ENCODE data around the gene IL1RL2. TPM values are rescaled to one million over a fixed set of nuclear protein-coding genes. Genes with fewer than 3 reads are reported as not detected.

Gene IL1RL2
- total RNA-seq, 1 experiment from 2014 or later = not detected

DNA sequence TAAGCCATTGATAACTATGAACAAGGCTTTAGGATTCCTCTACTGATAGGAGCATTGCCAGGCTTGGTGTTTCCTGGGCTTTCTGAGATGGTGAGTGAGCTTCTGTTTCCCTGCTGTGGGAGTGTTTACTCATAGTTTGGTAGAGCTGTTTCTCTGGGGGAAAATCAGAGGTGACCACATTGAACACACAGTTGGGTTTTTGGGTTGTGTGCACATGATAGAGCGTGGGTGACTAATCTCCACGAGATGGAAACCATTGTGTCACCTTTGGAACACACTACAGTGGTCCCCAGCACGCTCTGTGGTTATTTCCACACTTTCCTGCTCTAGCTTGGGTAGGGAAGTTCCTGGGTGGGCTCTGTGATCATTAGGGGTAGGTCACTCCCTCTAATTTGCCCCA lies 38.9 kb upstream of the IL1RL2 start:
- H4K20me1 ChIP-seq (ENCODE audit: insufficient read depth) = no peaks in the 10 kb centered on the region
- ChIA-PET POLR2A (no interaction called here), RAD21 (ENCODE audit: low non-redundant PET in 1 of 2, low total read pairs in 2 of 2, uncharacterized antibody in 2 of 2, unreplicated experiment in 2 of 2) (no interaction called here), CTCF (interaction anchor here (0.7 kb wide), 1 partner anchor 127 kb away, joined by 3 read pairs; no protein-coding TSS in a partner anchor)
- DNase-seq (ENCODE audit: low read depth, low spot score) (no peak), ATAC-seq (no peak)
- peaks cover 0 to 8% of the 10 kb centered on the region in 2 experiments; a peak in 2 of 4 replicates for H3K4me1 ChIP-seq (ENCODE audit: control insufficient read depth in 1 of 2, insufficient read depth in 2 of 2, low read length in 2 of 2)
- BruUV-seq (replicated peaks) = no TSS peak
- H3K27me3 ChIP-seq (ENCODE audit: insufficient read depth, low read length) = no peaks in the 10 kb centered on the region
- H3K9me2 ChIP-seq (ENCODE audit: insufficient read depth) = no peaks in the 10 kb centered on the region
- TF ChIP-seq ZNF274 (IDR thresholded peaks at IDR 0.05; ENCODE audit: low read depth, low read length) (no peak), ZFX (IDR thresholded peaks at IDR 0.05) (no peak), EGR1 (IDR thresholded peaks at IDR 0.05; ENCODE audit: low read depth) (no peak), EZH2 (IDR thresholded peaks at IDR 0.05) (no peak), YY1 (IDR thresholded peaks at IDR 0.05; ENCODE audit: extremely low read depth, insufficient replicate concordance, low read depth, low read length) (no peak), POLR2AphosphoS5 (IDR thresholded peaks at IDR 0.05; ENCODE audit: low read depth, low read length) (no peak), POLR2A (IDR thresholded peaks at IDR 0.05; ENCODE audit: borderline replicate concordance, extremely low read depth, insufficient read depth, insufficient read length) (no peak), CEBPB (IDR thresholded peaks at IDR 0.05; ENCODE audit: low read depth) (no peak), FOSL1 (IDR thresholded peaks at IDR 0.05; ENCODE audit: low read depth) (no peak), CBX3 (IDR thresholded peaks at IDR 0.05; ENCODE audit: low read depth) (no peak), TCF7L2 (IDR thresholded peaks at IDR 0.05; ENCODE audit: borderline replicate concordance, extremely low read depth, insufficient read depth, insufficient read length) (no peak), ELF1 (IDR thresholded peaks at IDR 0.05; ENCODE audit: borderline replicate concordance, low read depth) (no peak), RAD21 (IDR thresholded peaks at IDR 0.05; ENCODE audit: low read depth) (no peak), SP1 (IDR thresholded peaks at IDR 0.05; ENCODE audit: low read depth) (no peak)
- TF ChIP-seq, protein P1, sequence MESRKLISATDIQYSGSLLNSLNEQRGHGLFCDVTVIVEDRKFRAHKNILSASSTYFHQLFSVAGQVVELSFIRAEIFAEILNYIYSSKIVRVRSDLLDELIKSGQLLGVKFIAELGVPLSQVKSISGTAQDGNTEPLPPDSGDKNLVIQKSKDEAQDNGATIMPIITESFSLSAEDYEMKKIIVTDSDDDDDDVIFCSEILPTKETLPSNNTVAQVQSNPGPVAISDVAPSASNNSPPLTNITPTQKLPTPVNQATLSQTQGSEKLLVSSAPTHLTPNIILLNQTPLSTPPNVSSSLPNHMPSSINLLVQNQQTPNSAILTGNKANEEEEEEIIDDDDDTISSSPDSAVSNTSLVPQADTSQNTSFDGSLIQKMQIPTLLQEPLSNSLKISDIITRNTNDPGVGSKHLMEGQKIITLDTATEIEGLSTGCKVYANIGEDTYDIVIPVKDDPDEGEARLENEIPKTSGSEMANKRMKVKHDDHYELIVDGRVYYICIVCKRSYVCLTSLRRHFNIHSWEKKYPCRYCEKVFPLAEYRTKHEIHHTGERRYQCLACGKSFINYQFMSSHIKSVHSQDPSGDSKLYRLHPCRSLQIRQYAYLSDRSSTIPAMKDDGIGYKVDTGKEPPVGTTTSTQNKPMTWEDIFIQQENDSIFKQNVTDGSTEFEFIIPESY (IDR thresholded peaks at IDR 0.05; ENCODE audit: extremely low read depth, insufficient replicate concordance, low read length) = no peak
- TF ChIP-seq, protein P2, sequence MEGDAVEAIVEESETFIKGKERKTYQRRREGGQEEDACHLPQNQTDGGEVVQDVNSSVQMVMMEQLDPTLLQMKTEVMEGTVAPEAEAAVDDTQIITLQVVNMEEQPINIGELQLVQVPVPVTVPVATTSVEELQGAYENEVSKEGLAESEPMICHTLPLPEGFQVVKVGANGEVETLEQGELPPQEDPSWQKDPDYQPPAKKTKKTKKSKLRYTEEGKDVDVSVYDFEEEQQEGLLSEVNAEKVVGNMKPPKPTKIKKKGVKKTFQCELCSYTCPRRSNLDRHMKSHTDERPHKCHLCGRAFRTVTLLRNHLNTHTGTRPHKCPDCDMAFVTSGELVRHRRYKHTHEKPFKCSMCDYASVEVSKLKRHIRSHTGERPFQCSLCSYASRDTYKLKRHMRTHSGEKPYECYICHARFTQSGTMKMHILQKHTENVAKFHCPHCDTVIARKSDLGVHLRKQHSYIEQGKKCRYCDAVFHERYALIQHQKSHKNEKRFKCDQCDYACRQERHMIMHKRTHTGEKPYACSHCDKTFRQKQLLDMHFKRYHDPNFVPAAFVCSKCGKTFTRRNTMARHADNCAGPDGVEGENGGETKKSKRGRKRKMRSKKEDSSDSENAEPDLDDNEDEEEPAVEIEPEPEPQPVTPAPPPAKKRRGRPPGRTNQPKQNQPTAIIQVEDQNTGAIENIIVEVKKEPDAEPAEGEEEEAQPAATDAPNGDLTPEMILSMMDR (IDR thresholded peaks at IDR 0.05 in 2 of 3, conservative IDR thresholded peaks at IDR 0.05 in 1 of 3; ENCODE audit: borderline replicate concordance in 1 of 3, insufficient read depth in 1 of 3, low read depth in 2 of 3, low read length in 2 of 3) = no peak
- TF ChIP-seq, protein P3, sequence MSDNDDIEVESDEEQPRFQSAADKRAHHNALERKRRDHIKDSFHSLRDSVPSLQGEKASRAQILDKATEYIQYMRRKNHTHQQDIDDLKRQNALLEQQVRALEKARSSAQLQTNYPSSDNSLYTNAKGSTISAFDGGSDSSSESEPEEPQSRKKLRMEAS (IDR thresholded peaks at IDR 0.05) = no peak
- TF ChIP-seq, protein P4, sequence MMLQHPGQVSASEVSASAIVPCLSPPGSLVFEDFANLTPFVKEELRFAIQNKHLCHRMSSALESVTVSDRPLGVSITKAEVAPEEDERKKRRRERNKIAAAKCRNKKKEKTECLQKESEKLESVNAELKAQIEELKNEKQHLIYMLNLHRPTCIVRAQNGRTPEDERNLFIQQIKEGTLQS (IDR thresholded peaks at IDR 0.05) = no peak
- TF ChIP-seq, protein P5, sequence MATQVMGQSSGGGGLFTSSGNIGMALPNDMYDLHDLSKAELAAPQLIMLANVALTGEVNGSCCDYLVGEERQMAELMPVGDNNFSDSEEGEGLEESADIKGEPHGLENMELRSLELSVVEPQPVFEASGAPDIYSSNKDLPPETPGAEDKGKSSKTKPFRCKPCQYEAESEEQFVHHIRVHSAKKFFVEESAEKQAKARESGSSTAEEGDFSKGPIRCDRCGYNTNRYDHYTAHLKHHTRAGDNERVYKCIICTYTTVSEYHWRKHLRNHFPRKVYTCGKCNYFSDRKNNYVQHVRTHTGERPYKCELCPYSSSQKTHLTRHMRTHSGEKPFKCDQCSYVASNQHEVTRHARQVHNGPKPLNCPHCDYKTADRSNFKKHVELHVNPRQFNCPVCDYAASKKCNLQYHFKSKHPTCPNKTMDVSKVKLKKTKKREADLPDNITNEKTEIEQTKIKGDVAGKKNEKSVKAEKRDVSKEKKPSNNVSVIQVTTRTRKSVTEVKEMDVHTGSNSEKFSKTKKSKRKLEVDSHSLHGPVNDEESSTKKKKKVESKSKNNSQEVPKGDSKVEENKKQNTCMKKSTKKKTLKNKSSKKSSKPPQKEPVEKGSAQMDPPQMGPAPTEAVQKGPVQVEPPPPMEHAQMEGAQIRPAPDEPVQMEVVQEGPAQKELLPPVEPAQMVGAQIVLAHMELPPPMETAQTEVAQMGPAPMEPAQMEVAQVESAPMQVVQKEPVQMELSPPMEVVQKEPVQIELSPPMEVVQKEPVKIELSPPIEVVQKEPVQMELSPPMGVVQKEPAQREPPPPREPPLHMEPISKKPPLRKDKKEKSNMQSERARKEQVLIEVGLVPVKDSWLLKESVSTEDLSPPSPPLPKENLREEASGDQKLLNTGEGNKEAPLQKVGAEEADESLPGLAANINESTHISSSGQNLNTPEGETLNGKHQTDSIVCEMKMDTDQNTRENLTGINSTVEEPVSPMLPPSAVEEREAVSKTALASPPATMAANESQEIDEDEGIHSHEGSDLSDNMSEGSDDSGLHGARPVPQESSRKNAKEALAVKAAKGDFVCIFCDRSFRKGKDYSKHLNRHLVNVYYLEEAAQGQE (IDR thresholded peaks at IDR 0.05; ENCODE audit: low read depth) = no peak
- no peak overlapping the region for H3K9ac ChIP-seq (ENCODE audit: low read length)
- 0 out of 4 replicates have a peak, but pooled peaks cover 0 to 7% of the 10 kb centered on the region in 2 experiments for H3K9me3 ChIP-seq (ENCODE audit: control insufficient read depth in 1 of 2, insufficient read depth in 1 of 2, low read depth in 1 of 2, low read length in 2 of 2)
- no peak overlapping the region for H3K4me3 ChIP-seq (replicated peaks in 1 of 2; ENCODE audit: low read depth in 1 of 2, low read length in 2 of 2)
- H3K79me2 ChIP-seq (ENCODE audit: insufficient read depth, low read length) = no peaks in the 10 kb centered on the region
- H3K36me3 ChIP-seq (ENCODE audit: control insufficient read depth in 1 of 2, insufficient read depth in 2 of 2, low read length in 2 of 2) = no peaks in the 10 kb centered on the region
- H3K4me2 ChIP-seq (ENCODE audit: low read length) = no peak overlapping the region
- intact Hi-C loops (cut with micrococcal nuclease) = no loop called here
- no peak overlapping the region for H2AFZ ChIP-seq (ENCODE audit: low read depth, low read length, poor library complexity, severe bottlenecking)
- no peak overlapping the region for H3K27ac ChIP-seq (ENCODE audit: low read depth, low read length)

Data from HCT116 (cell line).